ENCODE data around the gene RDH11. TPM values are rescaled to one million over a fixed set of nuclear protein-coding genes. Genes with fewer than 3 reads are reported as not detected.
A peak's percentile ranks its signal among the peaks of the same experiment; 100 is the strongest.

RDH11 gene
- total and polyA plus RNA-seq, 2 donors = 36.8 to 39.1 TPM

DNA sequence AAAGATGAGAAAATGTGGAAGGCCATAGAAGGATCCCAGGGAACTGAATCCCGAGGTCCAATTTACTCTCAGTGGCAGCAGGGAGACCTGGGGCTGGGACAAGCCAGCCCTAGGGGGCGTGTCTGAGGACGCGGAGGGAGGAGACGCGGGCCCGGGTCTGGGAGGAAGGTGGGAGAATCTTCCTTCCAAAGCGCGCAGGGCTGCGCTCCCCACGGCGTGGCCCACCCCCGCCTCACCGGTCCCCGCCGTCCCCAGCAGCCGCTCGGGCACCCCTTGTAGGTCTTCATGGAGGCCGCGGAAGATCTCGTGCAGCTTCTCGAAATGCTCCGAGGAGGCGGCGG is 21.5 kb downstream of the RDH11 start:
- H3K4me1 ChIP-seq (ENCODE audit: control insufficient read depth in 2 of 2, insufficient read depth in 2 of 2, low read length in 2 of 2) = peaks cover 6 to 21% of the 10 kb centered on the region in 2 donors

DNA sequence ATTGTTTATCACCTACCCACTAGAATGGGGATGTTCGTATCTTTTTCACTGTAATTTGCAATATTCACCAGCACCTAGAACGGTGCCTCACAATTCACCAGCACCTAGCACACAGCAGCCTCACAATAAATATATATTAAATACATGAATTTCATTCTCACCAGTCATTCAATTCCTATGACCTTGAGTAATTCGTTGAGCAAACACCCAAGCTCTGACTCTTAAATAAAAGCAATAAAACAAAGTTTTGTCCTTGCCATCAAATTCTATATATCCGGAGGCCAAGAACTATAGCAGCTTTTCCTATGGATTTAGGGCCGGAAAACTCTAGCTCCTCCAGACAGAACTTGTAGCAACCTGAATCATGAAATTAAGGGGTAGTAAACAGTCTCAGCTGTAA is 22.1 kb downstream of the RDH11 start:
- peak overlapping the region; percentile 66 to 73 for H3K4me3 ChIP-seq (ENCODE audit: low read length in 2 of 2)
- H3K27ac ChIP-seq (ENCODE audit: low read depth in 1 of 2, low read length in 1 of 2) = no peak overlapping the region
- 80% methylated on average over 5 of the region's 5 CpGs for whole genome bisulfite sequencing
- no peaks in the 10 kb centered on the region for H3K27me3 ChIP-seq (ENCODE audit: control insufficient read depth in 2 of 2, insufficient read depth in 1 of 2, low read length in 1 of 2)
- no peaks in the 10 kb centered on the region for H3K9me3 ChIP-seq (ENCODE audit: control insufficient read depth in 2 of 2, insufficient read depth in 1 of 2, low read length in 1 of 2)
- peaks cover 6 to 21% of the 10 kb centered on the region in 2 donors for H3K4me1 ChIP-seq (ENCODE audit: control insufficient read depth in 2 of 2, insufficient read depth in 2 of 2, low read length in 2 of 2)
- H3K36me3 ChIP-seq (ENCODE audit: control insufficient read depth in 2 of 2, insufficient read depth in 2 of 2, low read length in 1 of 2) = peaks cover 10 to 11% of the 10 kb centered on the region in 2 donors
- no peak for DNase-seq (ENCODE audit: low read depth in 6 of 9, low spot score in 9 of 9)

More for the DNA sequence above, 21.5 kb downstream of the RDH11 start:
- peak overlapping the region; percentile 66 to 73 for H3K4me3 ChIP-seq (ENCODE audit: low read length in 2 of 2)
- under 1% methylated on average over 25 of the region's 25 CpGs for WGBS
- H3K9me3 ChIP-seq (ENCODE audit: control insufficient read depth in 2 of 2, insufficient read depth in 1 of 2, low read length in 1 of 2) = no peaks in the 10 kb centered on the region
- peaks cover 10 to 13% of the 10 kb centered on the region in 2 donors for H3K36me3 ChIP-seq (ENCODE audit: control insufficient read depth in 2 of 2, insufficient read depth in 2 of 2, low read length in 1 of 2)
- DNase-seq (ENCODE audit: low read depth in 6 of 9, low spot score in 9 of 9) = peak in 6 of 9 donors; percentile 23 to 67 (median 42)
- H3K27ac ChIP-seq (ENCODE audit: low read depth in 1 of 2, low read length in 1 of 2) = peak overlapping the region; percentile 81 to 90
- no peaks in the 10 kb centered on the region for H3K27me3 ChIP-seq (ENCODE audit: control insufficient read depth in 2 of 2, insufficient read depth in 1 of 2, low read length in 1 of 2)

DNA sequence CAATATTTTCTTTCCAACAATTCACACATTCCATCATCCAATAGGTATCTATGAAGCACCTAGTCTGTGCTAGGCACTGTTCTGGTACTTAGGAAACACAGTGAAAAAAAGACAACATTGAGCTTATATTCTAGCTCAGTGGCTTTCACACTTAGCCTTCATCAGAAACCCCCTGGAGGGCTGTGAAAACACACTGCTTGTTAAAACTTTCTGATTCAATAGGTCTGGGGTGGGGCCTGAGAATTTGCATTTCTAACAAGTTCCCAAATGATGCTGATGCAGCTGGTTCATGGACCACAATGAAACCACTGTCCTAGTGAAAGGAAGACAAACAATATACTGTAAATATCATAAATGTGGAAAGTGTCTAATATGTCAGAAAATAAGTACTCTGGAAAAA is 27.0 kb downstream of the RDH11 start:
- no peaks in the 10 kb centered on the region for H3K27me3 ChIP-seq (ENCODE audit: control insufficient read depth in 2 of 2, insufficient read depth in 1 of 2, low read length in 1 of 2)
- H3K9me3 ChIP-seq (ENCODE audit: control insufficient read depth in 2 of 2, insufficient read depth in 1 of 2, low read length in 1 of 2) = no peaks in the 10 kb centered on the region
- peaks cover 6 to 15% of the 10 kb centered on the region in 2 donors for H3K4me1 ChIP-seq (ENCODE audit: control insufficient read depth in 2 of 2, insufficient read depth in 2 of 2, low read length in 2 of 2)
- no peak overlapping the region for H3K4me3 ChIP-seq (ENCODE audit: low read length in 2 of 2)
- no peak for DNase-seq (ENCODE audit: low read depth in 6 of 9, low spot score in 9 of 9)
- H3K36me3 ChIP-seq (ENCODE audit: control insufficient read depth in 2 of 2, insufficient read depth in 2 of 2, low read length in 1 of 2) = no peaks in the 10 kb centered on the region
- H3K27ac ChIP-seq (ENCODE audit: low read depth in 1 of 2, low read length in 1 of 2) = no peak overlapping the region

DNA sequence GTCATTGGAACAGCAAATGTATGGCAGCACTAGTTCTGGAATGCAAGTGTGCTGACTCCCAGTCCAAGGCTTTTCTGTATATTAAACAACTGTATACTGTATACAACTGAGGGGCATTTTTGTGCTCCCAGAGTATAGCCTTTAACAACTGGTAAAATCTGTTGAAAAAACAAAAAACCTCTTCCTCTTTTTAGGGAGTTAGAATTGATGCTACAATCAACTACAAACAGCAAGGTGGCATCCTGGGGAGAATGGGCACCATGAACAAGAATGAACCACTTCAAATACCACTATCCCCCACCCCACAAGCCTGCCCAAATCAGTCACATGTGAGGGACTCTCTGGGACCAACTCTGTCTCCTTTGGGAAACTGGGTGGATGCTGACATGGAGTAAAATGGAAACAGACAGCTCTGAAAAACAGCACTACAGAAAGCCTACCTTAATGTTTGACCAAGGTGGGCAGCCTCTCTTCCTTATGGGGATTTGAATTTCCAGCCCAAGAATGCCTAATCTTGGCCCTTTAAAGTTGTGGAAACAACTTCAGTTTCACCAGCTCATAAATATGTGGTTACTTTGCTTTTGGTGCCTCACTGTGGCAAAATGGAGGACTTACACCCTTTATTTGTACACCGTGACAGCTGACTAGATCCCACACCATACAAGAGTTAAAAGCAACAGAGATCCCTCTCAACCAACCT is 28.7 kb downstream of the RDH11 start:
- DNase-seq (ENCODE audit: low read depth in 6 of 9, low spot score in 9 of 9) = peak; percentile 14 to 76 (median 47)
- peaks cover 3 to 4% of the 10 kb centered on the region in 2 donors for H3K4me1 ChIP-seq (ENCODE audit: control insufficient read depth in 2 of 2, insufficient read depth in 2 of 2, low read length in 2 of 2)
- WGBS = 37% methylated on average over 1 of the region's 1 CpG

DNA sequence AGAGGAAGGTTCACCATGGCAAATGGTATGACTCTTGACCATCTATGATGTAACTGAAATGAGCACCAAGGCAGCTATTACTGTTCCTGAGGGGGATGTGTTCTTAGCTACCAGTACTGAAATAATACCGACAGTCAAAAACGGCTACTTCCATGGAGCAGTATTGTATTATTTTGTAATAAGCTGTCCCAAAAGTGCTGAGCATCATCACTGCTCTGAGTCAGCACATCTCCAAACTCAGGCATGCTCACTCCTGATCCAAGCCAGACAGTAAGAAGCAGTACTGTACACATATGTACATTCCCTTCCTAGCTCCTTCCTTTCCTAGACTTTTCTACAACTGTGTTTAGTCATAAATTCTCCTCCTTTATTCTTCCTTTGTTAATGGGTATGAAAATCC is 29.7 kb downstream of the RDH11 start:
- 96% methylated on average over 2 of the region's 2 CpGs for WGBS
- H3K9me3 ChIP-seq (ENCODE audit: control insufficient read depth in 2 of 2, insufficient read depth in 1 of 2, low read length in 1 of 2) = no peaks in the 10 kb centered on the region
- no peak overlapping the region for H3K27ac ChIP-seq (ENCODE audit: low read depth in 1 of 2, low read length in 1 of 2)
- DNase-seq (ENCODE audit: low read depth in 6 of 9, low spot score in 9 of 9) = no peak
- H3K27me3 ChIP-seq (ENCODE audit: control insufficient read depth in 2 of 2, insufficient read depth in 1 of 2, low read length in 1 of 2) = no peaks in the 10 kb centered on the region
- no peaks in the 10 kb centered on the region for H3K36me3 ChIP-seq (ENCODE audit: control insufficient read depth in 2 of 2, insufficient read depth in 2 of 2, low read length in 1 of 2)
- H3K4me1 ChIP-seq (ENCODE audit: control insufficient read depth in 2 of 2, insufficient read depth in 2 of 2, low read length in 2 of 2) = peaks cover 3 to 4% of the 10 kb centered on the region in 2 donors
- H3K4me3 ChIP-seq (ENCODE audit: low read length in 2 of 2) = no peak overlapping the region

More for the DNA sequence above, 28.7 kb downstream of the RDH11 start:
- Histone ChIP-seq H3K27ac (ENCODE audit: low read depth in 1 of 2, low read length in 1 of 2) (peak overlapping the region in 1 of 2 donors; percentile 31), H3K27me3 (ENCODE audit: control insufficient read depth in 2 of 2, insufficient read depth in 1 of 2, low read length in 1 of 2) (no peaks in the 10 kb centered on the region), H3K4me3 (ENCODE audit: low read length in 2 of 2) (no peak overlapping the region), H3K36me3 (ENCODE audit: control insufficient read depth in 2 of 2, insufficient read depth in 2 of 2, low read length in 1 of 2) (no peaks in the 10 kb centered on the region), H3K9me3 (ENCODE audit: control insufficient read depth in 2 of 2, insufficient read depth in 1 of 2, low read length in 1 of 2) (no peaks in the 10 kb centered on the region)

DNA sequence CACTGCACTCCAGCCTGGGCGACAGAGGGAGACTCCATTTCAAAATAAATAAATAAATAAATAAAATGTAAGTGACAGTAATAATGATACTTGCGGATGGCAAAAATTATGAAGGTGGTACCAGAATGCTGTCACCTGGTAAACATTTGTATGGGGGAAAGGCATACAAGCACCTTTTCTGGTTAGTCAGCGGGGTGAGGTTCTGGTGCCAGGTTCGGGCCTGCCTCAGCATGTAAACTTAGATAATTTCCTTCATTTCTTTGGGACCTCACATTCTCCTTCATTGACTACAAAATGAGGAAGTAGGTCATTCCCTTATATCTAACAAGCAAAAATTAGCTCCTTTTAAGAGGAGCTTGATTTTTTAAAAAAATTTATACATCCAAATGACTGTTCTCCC is 31.9 kb downstream of the RDH11 start:
- 91% methylated on average over 4 of the region's 4 CpGs for WGBS

DNA sequence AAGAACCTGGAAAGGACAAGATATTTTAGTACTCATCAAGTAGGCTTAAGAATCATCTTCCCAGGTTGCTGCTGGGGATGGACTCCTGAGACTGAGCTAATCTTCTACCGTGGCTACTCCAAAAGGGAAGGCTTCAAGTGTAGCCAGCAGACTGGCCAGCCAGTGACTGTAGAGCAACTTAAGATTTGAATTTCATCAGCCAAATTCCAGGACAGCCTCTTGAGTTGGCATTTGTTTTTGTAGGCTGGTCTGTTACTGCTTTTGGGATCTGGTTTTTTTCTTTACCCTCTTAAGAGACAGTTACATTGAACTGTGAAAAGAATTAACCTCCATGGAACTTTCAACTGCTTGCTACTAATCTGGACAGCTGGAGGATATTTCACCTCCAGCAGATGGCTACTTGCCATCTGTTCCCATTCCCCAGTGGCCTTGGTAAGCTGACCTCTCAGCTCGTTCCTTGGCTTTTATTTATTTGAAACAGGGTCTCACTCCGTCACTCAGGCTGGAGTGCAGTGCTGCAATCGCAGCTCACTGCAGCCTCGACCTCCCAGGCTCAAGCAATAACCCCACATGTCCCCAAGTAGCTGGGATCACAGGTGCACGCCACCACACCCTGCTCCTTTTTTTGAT is 41.8 kb downstream of the RDH11 start:
- no peak for DNase-seq (ENCODE audit: low read depth in 6 of 9, low spot score in 9 of 9)
- WGBS = 98% methylated on average over 6 of the region's 6 CpGs

More for the DNA sequence above, 31.9 kb downstream of the RDH11 start:
- no peaks in the 10 kb centered on the region for H3K9me3 ChIP-seq (ENCODE audit: control insufficient read depth in 2 of 2, insufficient read depth in 1 of 2, low read length in 1 of 2)
- no peak overlapping the region for H3K4me3 ChIP-seq (ENCODE audit: low read length in 2 of 2)
- peaks cover 3 to 4% of the 10 kb centered on the region in 2 donors for H3K4me1 ChIP-seq (ENCODE audit: control insufficient read depth in 2 of 2, insufficient read depth in 2 of 2, low read length in 2 of 2)
- no peak overlapping the region for H3K27ac ChIP-seq (ENCODE audit: low read depth in 1 of 2, low read length in 1 of 2)
- no peak for DNase-seq (ENCODE audit: low read depth in 6 of 9, low spot score in 9 of 9)
- H3K27me3 ChIP-seq (ENCODE audit: control insufficient read depth in 2 of 2, insufficient read depth in 1 of 2, low read length in 1 of 2) = no peaks in the 10 kb centered on the region
- H3K36me3 ChIP-seq (ENCODE audit: control insufficient read depth in 2 of 2, insufficient read depth in 2 of 2, low read length in 1 of 2) = peaks cover 6 to 8% of the 10 kb centered on the region in 2 donors

DNA sequence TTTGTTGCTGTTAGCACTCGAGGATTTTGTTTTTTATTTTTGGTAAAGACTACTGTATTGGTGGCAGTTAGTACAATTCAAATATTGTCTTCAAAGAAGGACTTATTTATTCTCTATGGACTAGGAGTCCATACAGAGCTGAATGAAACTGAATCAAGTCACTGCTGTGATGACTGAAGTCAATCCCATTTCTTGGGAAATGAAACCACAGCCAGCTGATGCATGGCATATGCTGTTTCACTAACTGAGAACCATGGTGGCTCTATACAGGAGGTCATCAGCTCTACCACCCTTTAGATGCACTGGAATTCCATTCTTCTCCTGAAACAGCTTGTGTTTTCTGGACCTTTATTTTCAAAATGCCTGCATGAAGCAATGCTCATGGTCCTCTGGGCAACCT is 43.4 kb downstream of the RDH11 start:
- H3K36me3 ChIP-seq (ENCODE audit: control insufficient read depth in 2 of 2, insufficient read depth in 2 of 2, low read length in 1 of 2) = peaks cover 57 to 78% of the 10 kb centered on the region in 2 donors
- H3K27ac ChIP-seq (ENCODE audit: low read depth in 1 of 2, low read length in 1 of 2) = no peak overlapping the region
- H3K27me3 ChIP-seq (ENCODE audit: control insufficient read depth in 2 of 2, insufficient read depth in 1 of 2, low read length in 1 of 2) = no peaks in the 10 kb centered on the region
- no peaks in the 10 kb centered on the region for H3K4me1 ChIP-seq (ENCODE audit: control insufficient read depth in 2 of 2, insufficient read depth in 2 of 2, low read length in 2 of 2)
- no peak overlapping the region for H3K4me3 ChIP-seq (ENCODE audit: low read length in 2 of 2)
- no peak for DNase-seq (ENCODE audit: low read depth in 6 of 9, low spot score in 9 of 9)
- 100% methylated on average over 1 of the region's 1 CpG for WGBS
- no peaks in the 10 kb centered on the region for H3K9me3 ChIP-seq (ENCODE audit: control insufficient read depth in 2 of 2, insufficient read depth in 1 of 2, low read length in 1 of 2)

More for the DNA sequence above, 41.8 kb downstream of the RDH11 start:
- H3K4me1 ChIP-seq (ENCODE audit: control insufficient read depth in 2 of 2, insufficient read depth in 2 of 2, low read length in 2 of 2) = no peaks in the 10 kb centered on the region
- no peak overlapping the region for H3K4me3 ChIP-seq (ENCODE audit: low read length in 2 of 2)
- no peaks in the 10 kb centered on the region for H3K9me3 ChIP-seq (ENCODE audit: control insufficient read depth in 2 of 2, insufficient read depth in 1 of 2, low read length in 1 of 2)
- H3K27ac ChIP-seq (ENCODE audit: low read depth in 1 of 2, low read length in 1 of 2) = no peak overlapping the region
- H3K36me3 ChIP-seq (ENCODE audit: control insufficient read depth in 2 of 2, insufficient read depth in 2 of 2, low read length in 1 of 2) = peaks cover 60 to 85% of the 10 kb centered on the region in 2 donors
- no peaks in the 10 kb centered on the region for H3K27me3 ChIP-seq (ENCODE audit: control insufficient read depth in 2 of 2, insufficient read depth in 1 of 2, low read length in 1 of 2)

DNA sequence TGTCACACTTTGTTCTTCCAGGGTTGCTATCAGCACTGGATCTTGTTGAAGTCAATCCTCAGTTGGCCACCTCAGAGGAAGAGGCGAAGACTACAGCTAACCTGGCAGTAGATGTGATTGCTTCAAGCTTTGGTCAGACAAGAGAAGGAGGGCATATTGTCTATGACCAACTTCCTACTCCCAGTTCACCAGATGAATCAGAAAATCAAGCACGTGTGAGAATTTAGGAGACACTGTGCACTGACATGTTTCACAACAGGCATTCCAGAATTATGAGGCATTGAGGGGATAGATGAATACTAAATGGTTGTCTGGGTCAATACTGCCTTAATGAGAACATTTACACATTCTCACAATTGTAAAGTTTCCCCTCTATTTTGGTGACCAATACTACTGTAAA is 44.9 kb downstream of the RDH11 start:
- 96% methylated on average over 2 of the region's 2 CpGs for WGBS
- Histone ChIP-seq H3K9me3 (ENCODE audit: control insufficient read depth in 2 of 2, insufficient read depth in 1 of 2, low read length in 1 of 2) (no peaks in the 10 kb centered on the region), H3K36me3 (ENCODE audit: control insufficient read depth in 2 of 2, insufficient read depth in 2 of 2, low read length in 1 of 2) (peaks cover 54 to 67% of the 10 kb centered on the region in 2 donors), H3K27ac (ENCODE audit: low read depth in 1 of 2, low read length in 1 of 2) (no peak overlapping the region), H3K4me1 (ENCODE audit: control insufficient read depth in 2 of 2, insufficient read depth in 2 of 2, low read length in 2 of 2) (no peaks in the 10 kb centered on the region), H3K27me3 (ENCODE audit: control insufficient read depth in 2 of 2, insufficient read depth in 1 of 2, low read length in 1 of 2) (no peaks in the 10 kb centered on the region), H3K4me3 (ENCODE audit: low read length in 2 of 2) (no peak overlapping the region)
- DNase-seq (ENCODE audit: low read depth in 6 of 9, low spot score in 9 of 9) = no peak
